ENCODE measurements around the gene PCBP4. TPM values are rescaled to one million over a fixed set of nuclear protein-coding genes. Genes with fewer than 3 reads are reported as not detected.

The PCBP4 gene
- total RNA-seq, 1 experiment from 2014 or later: 48.8 TPM

DNA sequence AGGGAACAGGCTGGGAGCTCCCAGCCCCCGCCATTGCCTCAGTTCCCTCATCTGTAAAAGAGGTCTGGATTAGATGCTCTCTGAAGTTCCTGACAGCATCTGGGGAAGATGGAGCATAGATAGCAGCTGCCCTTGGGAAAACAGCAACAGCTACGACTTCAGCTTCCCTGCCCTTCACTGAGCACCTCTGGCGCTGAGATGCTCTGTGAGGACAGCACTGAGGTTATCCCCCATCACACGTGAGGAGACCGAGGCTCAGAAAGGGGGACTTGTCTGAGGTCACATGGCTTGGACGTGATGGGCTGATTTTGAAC is 39.5 kb upstream of the PCBP4 start:
- POLR2A ChIA-PET: no interaction called here
- BruUV-seq (replicated peaks): no TSS peak
- Histone ChIP-seq H3K36me3 (ENCODE audit: control insufficient read depth in 1 of 2, insufficient read depth in 2 of 2, low read length in 2 of 2) (no peaks in the 10 kb centered on the region), H3K4me3 (replicated peaks in 1 of 2; ENCODE audit: low read depth in 1 of 2, low read length in 2 of 2) (no peak overlapping the region), H3K4me1 (ENCODE audit: control insufficient read depth in 1 of 2, insufficient read depth in 2 of 2, low read length in 2 of 2) (peaks cover 4 to 15% of the 10 kb centered on the region in 2 experiments; a peak in 3 of 4 replicates), H3K27me3 (ENCODE audit: insufficient read depth, low read length) (no peaks in the 10 kb centered on the region), H2AFZ (ENCODE audit: low read depth, low read length, poor library complexity, severe bottlenecking) (no peak overlapping the region), H3K9me2 (ENCODE audit: insufficient read depth) (no peaks in the 10 kb centered on the region), H3K9me3 (ENCODE audit: control insufficient read depth in 1 of 2, insufficient read depth in 1 of 2, low read depth in 1 of 2, low read length in 2 of 2) (no peaks in the 10 kb centered on the region), H3K79me2 (ENCODE audit: insufficient read depth, low read length) (no peaks in the 10 kb centered on the region), H3K4me2 (ENCODE audit: low read length) (no peak overlapping the region), H3K27ac (ENCODE audit: low read depth, low read length) (no peak overlapping the region), H3K9ac (ENCODE audit: low read length) (no peak overlapping the region), H4K20me1 (ENCODE audit: insufficient read depth) (no peaks in the 10 kb centered on the region)
- no peak for ATAC-seq
- intact Hi-C loops (cut with micrococcal nuclease): no loop called here
- RAD21 ChIA-PET (ENCODE audit: low non-redundant PET in 1 of 2, low total read pairs in 2 of 2, uncharacterized antibody in 2 of 2, unreplicated experiment in 2 of 2): no interaction called here
- TF ChIP-seq POLR2AphosphoS5 (IDR thresholded peaks at IDR 0.05; ENCODE audit: low read depth, low read length): no peak
- no peak for TF ChIP-seq RAD21 (IDR thresholded peaks at IDR 0.05; ENCODE audit: low read depth)
- no peak for TF ChIP-seq ELF1 (IDR thresholded peaks at IDR 0.05; ENCODE audit: borderline replicate concordance, low read depth)
- TF ChIP-seq, protein P1, sequence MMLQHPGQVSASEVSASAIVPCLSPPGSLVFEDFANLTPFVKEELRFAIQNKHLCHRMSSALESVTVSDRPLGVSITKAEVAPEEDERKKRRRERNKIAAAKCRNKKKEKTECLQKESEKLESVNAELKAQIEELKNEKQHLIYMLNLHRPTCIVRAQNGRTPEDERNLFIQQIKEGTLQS (IDR thresholded peaks at IDR 0.05): no peak
- no peak for TF ChIP-seq YY1 (IDR thresholded peaks at IDR 0.05; ENCODE audit: extremely low read depth, insufficient replicate concordance, low read depth, low read length)
- TF ChIP-seq TCF7L2 (IDR thresholded peaks at IDR 0.05; ENCODE audit: borderline replicate concordance, extremely low read depth, insufficient read depth, insufficient read length): no peak
- TF ChIP-seq FOSL1 (IDR thresholded peaks at IDR 0.05; ENCODE audit: low read depth): no peak
- TF ChIP-seq POLR2A (IDR thresholded peaks at IDR 0.05; ENCODE audit: borderline replicate concordance, extremely low read depth, insufficient read depth, insufficient read length): no peak
- TF ChIP-seq, protein P2, sequence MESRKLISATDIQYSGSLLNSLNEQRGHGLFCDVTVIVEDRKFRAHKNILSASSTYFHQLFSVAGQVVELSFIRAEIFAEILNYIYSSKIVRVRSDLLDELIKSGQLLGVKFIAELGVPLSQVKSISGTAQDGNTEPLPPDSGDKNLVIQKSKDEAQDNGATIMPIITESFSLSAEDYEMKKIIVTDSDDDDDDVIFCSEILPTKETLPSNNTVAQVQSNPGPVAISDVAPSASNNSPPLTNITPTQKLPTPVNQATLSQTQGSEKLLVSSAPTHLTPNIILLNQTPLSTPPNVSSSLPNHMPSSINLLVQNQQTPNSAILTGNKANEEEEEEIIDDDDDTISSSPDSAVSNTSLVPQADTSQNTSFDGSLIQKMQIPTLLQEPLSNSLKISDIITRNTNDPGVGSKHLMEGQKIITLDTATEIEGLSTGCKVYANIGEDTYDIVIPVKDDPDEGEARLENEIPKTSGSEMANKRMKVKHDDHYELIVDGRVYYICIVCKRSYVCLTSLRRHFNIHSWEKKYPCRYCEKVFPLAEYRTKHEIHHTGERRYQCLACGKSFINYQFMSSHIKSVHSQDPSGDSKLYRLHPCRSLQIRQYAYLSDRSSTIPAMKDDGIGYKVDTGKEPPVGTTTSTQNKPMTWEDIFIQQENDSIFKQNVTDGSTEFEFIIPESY (IDR thresholded peaks at IDR 0.05; ENCODE audit: extremely low read depth, insufficient replicate concordance, low read length): no peak
- no peak for TF ChIP-seq SRF (IDR thresholded peaks at IDR 0.05; ENCODE audit: low read depth)
- no peak for TF ChIP-seq EGR1 (IDR thresholded peaks at IDR 0.05; ENCODE audit: low read depth)
- DNase-seq (ENCODE audit: low read depth, low spot score): no peak
- CTCF ChIA-PET: no interaction called here
